ENCODE measurements around the gene NMNAT2. TPM values are rescaled to one million over a fixed set of nuclear protein-coding genes. Genes with fewer than 3 reads are reported as not detected.

NMNAT2 gene
- total RNA-seq, 4 donors from 2014 or later = 0.60 to 1.7 (median 0.92) TPM

DNA sequence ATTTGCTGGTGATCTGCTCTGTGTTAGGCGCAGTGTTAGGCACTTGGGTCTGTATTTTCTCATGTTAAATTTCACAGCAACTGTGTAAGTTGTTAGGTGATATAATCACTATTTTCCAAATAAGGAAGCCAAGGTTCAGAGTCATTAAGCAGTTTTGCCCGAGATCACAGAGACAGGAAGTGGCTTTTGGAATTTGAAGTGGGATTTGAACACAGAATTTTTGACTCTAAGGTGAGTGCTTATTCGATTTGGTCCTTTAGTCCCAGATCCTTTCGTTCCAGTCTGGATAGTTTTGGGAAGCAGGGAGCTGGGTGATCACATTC, 114.9 kb downstream of the NMNAT2 start:
- peaks cover 0 to 48% (median 3%) of the 10 kb centered on the region in 4 donors for H3K4me1 ChIP-seq
- DNase-seq (ENCODE audit: low spot score in 2 of 2) = no peak
- peak overlapping the region in 1 of 4 donors; percentile 50 for H3K27ac ChIP-seq

DNA sequence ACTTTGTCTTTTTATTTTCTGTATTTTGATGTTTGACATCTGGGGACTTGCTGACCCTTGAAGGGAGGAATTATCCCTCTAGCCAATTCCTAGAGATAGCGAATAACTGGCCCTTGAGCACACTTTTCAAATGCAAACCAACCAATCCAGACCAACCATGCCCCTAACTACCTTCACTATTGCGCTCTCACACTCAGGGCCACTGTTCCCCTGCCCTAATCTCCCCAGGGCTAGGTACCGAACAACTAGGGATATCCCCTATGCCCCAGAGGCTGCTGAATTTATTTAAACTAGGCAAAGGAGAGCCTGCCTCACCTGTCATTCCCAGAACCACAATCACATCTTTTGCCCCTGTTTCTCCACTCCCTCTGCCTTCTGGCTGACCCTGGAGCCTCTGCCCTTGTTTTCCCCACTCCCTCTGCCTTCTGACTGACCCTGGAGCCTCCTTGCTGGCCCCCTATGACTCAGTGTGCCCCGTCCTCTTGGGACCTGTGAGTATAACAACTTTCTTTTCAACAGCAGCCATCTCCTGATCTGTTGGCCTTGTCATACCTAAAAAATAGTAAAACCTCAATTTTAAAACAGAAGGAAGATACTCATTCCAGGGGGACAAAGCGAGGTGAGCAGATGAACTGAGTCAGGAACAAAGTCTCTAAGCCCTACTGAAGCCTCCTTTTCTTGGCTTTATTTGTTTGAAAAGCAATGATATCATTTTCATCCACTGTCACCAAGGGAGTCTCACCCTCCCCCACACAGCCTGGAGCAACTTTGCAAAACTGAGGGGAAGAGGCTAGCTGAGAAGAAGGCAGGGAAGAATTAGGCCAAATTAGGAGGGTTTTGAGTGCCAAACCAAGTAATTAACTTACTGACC, 115.5 kb downstream of the NMNAT2 start:
- WGBS, 2 donors = 79% methylated on average over 5 of the region's 5 CpGs

More for the DNA sequence above, 114.9 kb downstream of the NMNAT2 start:
- H3K4me3 ChIP-seq = no peak overlapping the region
- TF ChIP-seq, protein P1, sequence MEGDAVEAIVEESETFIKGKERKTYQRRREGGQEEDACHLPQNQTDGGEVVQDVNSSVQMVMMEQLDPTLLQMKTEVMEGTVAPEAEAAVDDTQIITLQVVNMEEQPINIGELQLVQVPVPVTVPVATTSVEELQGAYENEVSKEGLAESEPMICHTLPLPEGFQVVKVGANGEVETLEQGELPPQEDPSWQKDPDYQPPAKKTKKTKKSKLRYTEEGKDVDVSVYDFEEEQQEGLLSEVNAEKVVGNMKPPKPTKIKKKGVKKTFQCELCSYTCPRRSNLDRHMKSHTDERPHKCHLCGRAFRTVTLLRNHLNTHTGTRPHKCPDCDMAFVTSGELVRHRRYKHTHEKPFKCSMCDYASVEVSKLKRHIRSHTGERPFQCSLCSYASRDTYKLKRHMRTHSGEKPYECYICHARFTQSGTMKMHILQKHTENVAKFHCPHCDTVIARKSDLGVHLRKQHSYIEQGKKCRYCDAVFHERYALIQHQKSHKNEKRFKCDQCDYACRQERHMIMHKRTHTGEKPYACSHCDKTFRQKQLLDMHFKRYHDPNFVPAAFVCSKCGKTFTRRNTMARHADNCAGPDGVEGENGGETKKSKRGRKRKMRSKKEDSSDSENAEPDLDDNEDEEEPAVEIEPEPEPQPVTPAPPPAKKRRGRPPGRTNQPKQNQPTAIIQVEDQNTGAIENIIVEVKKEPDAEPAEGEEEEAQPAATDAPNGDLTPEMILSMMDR (IDR thresholded peaks at IDR 0.05) = no peak
- no peak for TF ChIP-seq POLR2A (IDR thresholded peaks at IDR 0.05)
- TF ChIP-seq EP300 (IDR thresholded peaks at IDR 0.05) = no peak
- WGBS, 2 donors = 45 to 61% methylated on average over 4 of the region's 4 CpGs
- H3K9me3 ChIP-seq = no peaks in the 10 kb centered on the region
- no peaks in the 10 kb centered on the region for H3K36me3 ChIP-seq
- no peaks in the 10 kb centered on the region for H3K27me3 ChIP-seq

DNA sequence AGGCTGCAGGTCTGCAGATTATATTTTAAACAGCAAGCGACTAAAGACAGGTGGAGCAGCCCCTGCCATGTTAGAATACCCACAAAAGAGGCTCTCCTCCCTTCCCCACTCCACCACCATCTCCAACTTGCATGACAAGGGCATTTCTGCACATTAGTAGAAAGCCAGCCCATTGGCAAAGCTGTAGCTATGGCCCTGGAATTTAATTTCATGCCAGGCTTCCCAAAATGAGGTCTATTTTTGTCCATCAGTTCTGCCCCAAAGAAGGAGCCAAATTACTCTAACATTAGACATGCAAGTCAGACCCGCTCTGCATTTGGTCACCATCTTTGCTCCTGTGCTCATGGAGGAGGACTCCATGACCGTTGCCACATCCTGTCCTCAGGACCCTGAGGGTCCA, 116.9 kb downstream of the NMNAT2 start:
- no peak overlapping the region for H3K4me3 ChIP-seq
- peaks cover 0 to 35% (median 3%) of the 10 kb centered on the region in 4 donors for H3K4me1 ChIP-seq
- no peaks in the 10 kb centered on the region for H3K9me3 ChIP-seq
- DNase-seq (ENCODE audit: low spot score in 2 of 2) = no peak
- TF ChIP-seq, protein P1 (IDR thresholded peaks at IDR 0.05) = no peak
- no peak for TF ChIP-seq EP300 (IDR thresholded peaks at IDR 0.05)
- no peak for TF ChIP-seq POLR2A (IDR thresholded peaks at IDR 0.05)
- 72 to 78% methylated on average over 3 of the region's 3 CpGs for WGBS, 2 donors
- H3K27ac ChIP-seq = no peak overlapping the region
- no peaks in the 10 kb centered on the region for H3K36me3 ChIP-seq
- H3K27me3 ChIP-seq = no peaks in the 10 kb centered on the region

More for the DNA sequence above, 115.5 kb downstream of the NMNAT2 start:
- peak overlapping the region in 2 of 4 donors; percentile 18 to 50 for H3K27ac ChIP-seq
- no peak overlapping the region for H3K4me3 ChIP-seq
- H3K36me3 ChIP-seq = no peaks in the 10 kb centered on the region
- DNase-seq (ENCODE audit: low spot score in 2 of 2) = no peak
- peaks cover 0 to 48% (median 3%) of the 10 kb centered on the region in 4 donors for H3K4me1 ChIP-seq
- TF ChIP-seq POLR2A (IDR thresholded peaks at IDR 0.05) (no peak), EP300 (IDR thresholded peaks at IDR 0.05) (no peak)
- TF ChIP-seq, protein P1 (IDR thresholded peaks at IDR 0.05) = no peak
- no peaks in the 10 kb centered on the region for H3K27me3 ChIP-seq
- H3K9me3 ChIP-seq = no peaks in the 10 kb centered on the region

DNA sequence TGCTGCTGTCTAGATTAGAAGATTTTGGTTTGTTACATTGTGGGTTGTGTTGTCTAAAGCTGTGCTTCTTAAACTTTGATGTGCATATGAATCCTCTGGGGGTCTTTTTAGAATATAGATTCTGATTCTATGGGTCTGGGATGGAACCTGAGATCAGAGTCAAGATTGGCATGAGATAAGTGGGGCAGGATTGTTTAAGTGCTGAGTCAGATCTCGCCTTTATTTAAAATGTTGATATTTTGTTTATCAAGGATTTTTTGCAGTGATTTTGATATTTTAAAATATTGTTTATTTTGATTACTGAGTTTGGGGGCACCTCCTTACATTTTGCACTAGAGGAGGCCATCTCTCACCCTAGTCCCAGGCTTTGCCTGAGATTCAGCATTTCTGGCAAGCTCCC, 117.4 kb downstream of the NMNAT2 start:
- H3K27ac ChIP-seq = no peak overlapping the region
- no peak overlapping the region for H3K4me3 ChIP-seq
- 90 to 95% methylated on average over 1 of the region's 1 CpG for WGBS, 2 donors
- DNase-seq (ENCODE audit: low spot score in 2 of 2) = no peak
- peaks cover 0 to 31% (median 3%) of the 10 kb centered on the region in 4 donors for H3K4me1 ChIP-seq
- H3K9me3 ChIP-seq = no peaks in the 10 kb centered on the region
- no peaks in the 10 kb centered on the region for H3K27me3 ChIP-seq
- TF ChIP-seq EP300 (IDR thresholded peaks at IDR 0.05) (no peak), POLR2A (IDR thresholded peaks at IDR 0.05) (no peak)
- TF ChIP-seq, protein P1 (IDR thresholded peaks at IDR 0.05) = no peak
- H3K36me3 ChIP-seq = no peaks in the 10 kb centered on the region

DNA sequence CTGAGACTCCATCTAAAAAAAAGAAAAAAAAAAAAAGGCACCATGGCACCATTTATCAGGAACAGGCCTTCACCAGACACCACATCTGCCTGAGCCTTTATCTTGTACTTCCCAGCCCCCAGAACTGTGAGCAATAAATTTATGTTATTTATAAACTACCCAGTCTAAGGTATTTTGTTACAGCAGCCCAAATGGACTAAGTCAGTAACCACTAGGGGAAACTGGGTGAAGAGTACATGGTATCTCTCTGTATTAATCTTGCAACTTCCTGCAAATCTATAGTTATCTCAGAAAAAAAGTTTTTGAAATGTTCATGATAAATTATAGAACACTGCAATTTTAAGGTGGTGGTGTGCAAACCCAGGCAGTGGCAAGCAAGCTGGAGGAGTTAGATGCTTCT, 117.8 kb downstream of the NMNAT2 start:
- no peak for TF ChIP-seq EP300 (IDR thresholded peaks at IDR 0.05)
- TF ChIP-seq, protein P1 (IDR thresholded peaks at IDR 0.05) = no peak
- TF ChIP-seq POLR2A (IDR thresholded peaks at IDR 0.05) = no peak
- H3K9me3 ChIP-seq = no peaks in the 10 kb centered on the region
- no peak overlapping the region for H3K27ac ChIP-seq
- peaks cover 0 to 27% (median 3%) of the 10 kb centered on the region in 4 donors for H3K4me1 ChIP-seq
- no peak for DNase-seq (ENCODE audit: low spot score in 2 of 2)
- no peak overlapping the region for H3K4me3 ChIP-seq
- H3K36me3 ChIP-seq = no peaks in the 10 kb centered on the region
- H3K27me3 ChIP-seq = no peaks in the 10 kb centered on the region
